NB4 (cell line): ENCODE results near the gene RPN2.

ENCODE experiments used
- DNase-seq: peaks from one replicate; pipeline ENCODE4 v3.0.0; 2010; ENCODE audit warnings: low read depth
- H3K4me3 ChIP-seq: one replicate; pipeline ENCODE4 v1.5.1; 2011; ENCODE audit warnings: mild to moderate bottlenecking, low read depth, low read length, moderate library complexity
- CTCF ChIP-seq: IDR thresholded peaks from one replicate; pipeline ENCODE4 v1.5.1; 2012; ENCODE audit warnings: low read depth, low read length
- MYC ChIP-seq: IDR thresholded peaks from 2 replicates; pipeline ENCODE4 v1.6.1; 2011; ENCODE audit warnings: low read depth, low read length
- POLR2A ChIP-seq: IDR thresholded peaks from 2 replicates; pipeline ENCODE4 v1.6.1; 2011; ENCODE audit warnings: mild to moderate bottlenecking; ENCODE audit not compliant: insufficient read length; ENCODE audit errors: extremely low read depth
- TF ChIP-seq, protein P1 (sequence below): IDR thresholded peaks from 2 replicates; pipeline ENCODE4 v1.6.1; 2011; ENCODE audit warnings: low read depth, low read length

Gene RPN2

GRCh38 chr20:37194621-37195417 lies 15.7 kb downstream of the RPN2 start:
- no peak overlapping the region for H3K4me3 ChIP-seq
- TF ChIP-seq MYC (no peak), CTCF (no peak), POLR2A (no peak)
- TF ChIP-seq, protein P1, sequence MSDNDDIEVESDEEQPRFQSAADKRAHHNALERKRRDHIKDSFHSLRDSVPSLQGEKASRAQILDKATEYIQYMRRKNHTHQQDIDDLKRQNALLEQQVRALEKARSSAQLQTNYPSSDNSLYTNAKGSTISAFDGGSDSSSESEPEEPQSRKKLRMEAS: no peak

GRCh38 chr20:37198932-37199660 lies 20.0 kb downstream of the RPN2 start:
- TF ChIP-seq MYC (no peak), POLR2A (no peak), CTCF (no peak)
- TF ChIP-seq, protein P1: no peak
- no peak overlapping the region for H3K4me3 ChIP-seq
- DNase-seq: no peak

More at GRCh38 chr20:37194621-37195417, 15.7 kb downstream of the RPN2 start:
- no peak for DNase-seq

GRCh38 chr20:37200376-37200775 lies 21.2 kb downstream of the RPN2 start:
- H3K4me3 ChIP-seq: no peak overlapping the region
- no peak for TF ChIP-seq POLR2A
- no peak for TF ChIP-seq CTCF
- TF ChIP-seq, protein P1: no peak
- no peak for TF ChIP-seq MYC
- DNase-seq: no peak

GRCh38 chr20:37200926-37201826 lies 22.0 kb downstream of the RPN2 start:
- TF ChIP-seq CTCF (no peak), MYC (no peak), POLR2A (no peak)
- TF ChIP-seq, protein P1: no peak
- no peak for DNase-seq
- no peak overlapping the region for H3K4me3 ChIP-seq

- H3K4me3 ChIP-seq: no peak overlapping the region
- TF ChIP-seq POLR2A: no peak
- TF ChIP-seq CTCF: no peak
- TF ChIP-seq, protein P1: no peak
- TF ChIP-seq MYC: no peak
- DNase-seq: no peak
These were observed 22.7 kb downstream of the RPN2 start for GRCh38 chr20:37201827-37202162.
